Measurements from ENCODE around the gene EIF4EBP2.
A peak's percentile ranks its signal among the peaks of the same experiment; 100 is the strongest.

Gene EIF4EBP2, protein sequence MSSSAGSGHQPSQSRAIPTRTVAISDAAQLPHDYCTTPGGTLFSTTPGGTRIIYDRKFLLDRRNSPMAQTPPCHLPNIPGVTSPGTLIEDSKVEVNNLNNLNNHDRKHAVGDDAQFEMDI

DNA sequence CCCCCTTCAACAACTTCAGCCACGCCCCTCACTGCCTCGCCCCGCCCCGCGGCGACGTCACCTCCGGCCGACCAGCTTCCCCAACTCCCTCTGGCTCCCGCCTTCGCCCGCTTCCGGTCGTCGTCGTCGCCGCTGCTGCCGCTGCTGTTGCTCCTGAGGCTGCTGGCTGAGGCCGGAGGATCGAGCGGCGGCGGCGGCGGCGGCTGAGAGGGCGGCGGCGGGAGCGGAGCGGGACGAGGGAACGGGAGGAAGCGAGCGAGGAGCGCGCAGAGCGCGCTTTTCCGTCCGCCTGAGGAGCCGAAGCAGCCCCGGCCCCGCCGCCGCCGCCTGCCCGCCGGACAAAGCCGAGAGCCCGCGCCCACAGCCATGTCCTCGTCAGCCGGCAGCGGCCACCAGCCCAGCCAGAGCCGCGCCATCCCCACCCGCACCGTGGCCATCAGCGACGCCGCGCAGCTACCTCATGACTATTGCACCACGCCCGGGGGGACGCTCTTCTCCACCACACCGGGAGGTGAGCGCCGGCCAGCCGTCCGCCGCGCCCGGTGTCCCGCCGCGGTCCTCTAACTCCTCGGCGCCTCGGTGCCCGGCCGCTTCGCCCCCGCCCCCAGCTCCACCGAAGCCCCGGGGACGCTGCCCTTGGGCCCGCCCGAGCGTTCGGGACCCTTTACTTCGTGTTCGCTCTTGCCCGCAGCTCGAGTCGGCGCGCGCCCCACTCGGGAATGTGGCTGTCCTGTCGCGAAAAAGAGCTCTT, at the start of gene EIF4EBP2:
Gene EIF4EBP2 (plus strand): TSS at position 110 of the 751 bp plus-strand sequence. CDS start 257 bp downstream, at position 367.
- TF ChIP-seq, protein P1, sequence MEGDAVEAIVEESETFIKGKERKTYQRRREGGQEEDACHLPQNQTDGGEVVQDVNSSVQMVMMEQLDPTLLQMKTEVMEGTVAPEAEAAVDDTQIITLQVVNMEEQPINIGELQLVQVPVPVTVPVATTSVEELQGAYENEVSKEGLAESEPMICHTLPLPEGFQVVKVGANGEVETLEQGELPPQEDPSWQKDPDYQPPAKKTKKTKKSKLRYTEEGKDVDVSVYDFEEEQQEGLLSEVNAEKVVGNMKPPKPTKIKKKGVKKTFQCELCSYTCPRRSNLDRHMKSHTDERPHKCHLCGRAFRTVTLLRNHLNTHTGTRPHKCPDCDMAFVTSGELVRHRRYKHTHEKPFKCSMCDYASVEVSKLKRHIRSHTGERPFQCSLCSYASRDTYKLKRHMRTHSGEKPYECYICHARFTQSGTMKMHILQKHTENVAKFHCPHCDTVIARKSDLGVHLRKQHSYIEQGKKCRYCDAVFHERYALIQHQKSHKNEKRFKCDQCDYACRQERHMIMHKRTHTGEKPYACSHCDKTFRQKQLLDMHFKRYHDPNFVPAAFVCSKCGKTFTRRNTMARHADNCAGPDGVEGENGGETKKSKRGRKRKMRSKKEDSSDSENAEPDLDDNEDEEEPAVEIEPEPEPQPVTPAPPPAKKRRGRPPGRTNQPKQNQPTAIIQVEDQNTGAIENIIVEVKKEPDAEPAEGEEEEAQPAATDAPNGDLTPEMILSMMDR (IDR thresholded peaks at IDR 0.05; ENCODE audit: low read depth, low read length, missing control alignments) = no peak
- DNase-seq (ENCODE audit: low read depth) = peak; percentile 78
- H3K4me3 ChIP-seq (ENCODE audit: low read depth, low read length) = peak within 1 kb of the TSS; percentile 84

DNA sequence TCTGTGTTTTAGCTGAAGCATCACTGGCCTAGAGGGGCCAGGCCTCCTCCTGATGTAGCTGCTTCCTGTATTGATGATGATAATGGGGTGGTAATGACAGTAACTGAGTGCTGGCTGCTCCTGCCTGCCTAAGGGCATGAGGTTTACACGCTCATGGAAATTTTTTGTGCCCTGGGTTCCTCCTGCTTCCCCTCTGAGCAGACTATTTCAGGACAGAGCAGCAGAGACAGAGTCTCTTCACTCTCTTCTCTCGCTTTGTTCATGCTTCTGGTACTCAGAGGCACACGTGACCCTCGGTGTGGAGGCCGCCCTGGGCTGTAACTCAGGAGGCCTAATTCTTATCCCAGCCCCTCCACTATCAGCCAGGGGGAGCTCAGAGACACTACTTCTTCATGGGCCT, 49.4 kb upstream of the EIF4EBP2 start:
- no peak for DNase-seq (ENCODE audit: low read depth)
- TF ChIP-seq, protein P1 (IDR thresholded peaks at IDR 0.05; ENCODE audit: low read depth, low read length, missing control alignments) = no peak
- H3K4me3 ChIP-seq (ENCODE audit: low read depth, low read length) = no peak overlapping the region; the same call in 1 of the 2 replicates

DNA sequence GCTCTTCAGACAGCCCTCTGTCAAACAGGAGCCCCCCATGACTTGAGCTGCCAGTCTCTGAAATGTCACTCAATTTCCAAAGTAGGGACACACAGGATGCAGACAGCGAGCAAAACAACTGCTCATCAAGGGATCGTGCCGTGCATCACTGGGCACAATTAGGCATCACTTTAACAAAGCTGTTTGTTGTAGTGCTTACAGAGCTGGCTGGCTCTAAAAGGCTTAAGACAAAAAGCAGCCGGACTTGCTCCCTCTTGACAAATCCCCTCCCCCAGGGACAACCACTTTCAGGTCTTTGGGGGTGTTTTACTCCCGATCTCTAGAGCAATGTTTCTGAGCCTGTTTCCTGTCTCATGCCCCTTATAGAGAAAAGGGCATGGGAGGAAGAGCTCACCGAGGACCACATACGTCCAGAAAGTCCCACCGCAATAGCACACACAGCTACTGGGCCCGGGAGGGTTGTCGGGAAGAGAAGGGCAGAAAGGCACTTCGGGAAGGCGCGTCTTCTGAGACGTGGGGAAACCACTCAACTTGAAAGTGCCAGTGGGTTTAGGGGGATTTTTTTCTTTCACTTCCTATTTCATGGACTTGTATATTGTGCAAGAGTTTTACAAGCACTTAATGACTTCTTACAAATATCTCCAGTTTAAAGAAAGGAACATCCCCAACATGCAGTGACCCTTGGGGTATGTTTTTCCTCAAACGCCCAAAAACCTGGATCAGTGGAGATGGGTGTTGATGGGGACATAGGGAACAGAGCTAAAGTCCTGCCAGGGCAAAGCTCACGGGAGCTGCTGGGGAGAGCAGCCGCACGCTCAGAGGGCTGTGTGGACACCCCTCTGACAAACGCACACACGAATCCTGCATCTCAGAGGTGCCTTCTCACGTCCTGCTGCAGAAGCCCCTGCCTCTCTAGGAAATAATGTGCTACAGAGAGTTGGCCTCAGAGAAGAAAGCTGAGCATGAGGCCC, 48.6 kb upstream of the EIF4EBP2 start:
- TF ChIP-seq, protein P1 (IDR thresholded peaks at IDR 0.05; ENCODE audit: low read depth, low read length, missing control alignments) = no peak
- H3K4me3 ChIP-seq (ENCODE audit: low read depth, low read length) = peak overlapping the region; percentile 42
- peak; percentile 82 for DNase-seq (ENCODE audit: low read depth)

DNA sequence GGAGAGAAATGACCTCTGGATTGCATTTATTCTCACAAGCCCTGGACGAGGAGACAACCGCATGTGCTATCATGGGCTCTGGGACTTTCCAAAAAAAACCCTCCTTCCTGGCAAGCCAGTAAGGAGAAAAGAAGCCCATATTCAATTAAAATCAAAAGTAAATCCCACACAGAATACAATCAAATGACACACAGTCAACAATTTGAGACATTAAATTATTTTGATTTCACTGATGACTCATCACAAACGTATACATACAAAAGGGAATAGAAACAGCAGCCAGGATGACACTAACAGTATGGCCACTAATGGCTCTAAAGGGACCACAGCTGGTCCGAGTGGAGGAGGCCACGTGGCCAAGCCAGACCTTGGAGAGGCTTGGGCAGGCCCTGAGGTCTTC, 46.4 kb upstream of the EIF4EBP2 start:
- TF ChIP-seq, protein P1 (IDR thresholded peaks at IDR 0.05; ENCODE audit: low read depth, low read length, missing control alignments) = no peak
- no peak for DNase-seq (ENCODE audit: low read depth)
- H3K4me3 ChIP-seq (ENCODE audit: low read depth, low read length) = no peak overlapping the region

DNA sequence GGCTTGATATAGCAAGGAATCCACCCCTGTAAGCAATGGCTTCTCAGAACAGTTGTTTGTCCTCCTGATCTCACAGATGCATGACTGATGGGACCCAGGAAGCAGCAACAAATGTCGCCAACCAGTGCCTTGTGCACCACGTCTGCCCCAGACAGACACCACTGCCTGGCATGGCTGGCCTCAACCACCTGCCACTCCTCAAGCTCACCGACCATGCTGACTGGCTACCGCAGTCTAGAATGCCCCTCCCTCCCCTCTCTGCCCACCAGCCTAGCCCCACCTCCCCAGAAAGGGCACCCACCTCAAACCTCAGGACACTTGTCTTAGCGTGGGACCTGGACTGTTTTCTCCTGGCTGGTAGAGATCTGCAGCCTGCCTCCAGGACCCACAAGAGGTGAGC, 45.5 kb upstream of the EIF4EBP2 start:
- no peak overlapping the region for H3K4me3 ChIP-seq (ENCODE audit: low read depth, low read length)
- DNase-seq (ENCODE audit: low read depth) = no peak
- TF ChIP-seq, protein P1 (IDR thresholded peaks at IDR 0.05; ENCODE audit: low read depth, low read length, missing control alignments) = no peak

DNA sequence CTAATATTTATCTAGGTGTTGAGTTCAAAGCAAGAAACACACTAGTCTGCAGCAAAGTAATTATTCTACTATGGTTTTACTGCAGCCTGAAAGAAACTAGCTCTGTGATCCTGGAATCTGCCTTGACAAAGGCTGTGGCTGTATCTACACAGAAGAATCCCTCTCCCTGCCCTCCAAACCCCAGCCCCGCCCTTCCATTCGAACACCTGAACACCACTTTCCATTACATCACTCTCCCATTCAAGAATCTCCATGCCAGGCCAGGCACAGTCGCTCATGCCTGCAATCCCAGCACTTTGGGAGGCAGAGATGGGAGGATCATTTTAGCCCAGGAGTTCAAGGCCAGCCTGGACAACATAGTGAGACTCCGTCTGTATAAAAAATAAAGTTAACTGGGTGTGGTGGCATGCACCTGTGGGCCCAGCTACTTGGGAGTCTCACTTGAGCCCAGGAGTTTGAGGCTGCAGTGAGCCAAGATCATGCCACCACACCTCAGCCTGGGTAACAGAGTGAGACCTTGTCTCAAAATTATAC, 44.9 kb upstream of the EIF4EBP2 start:
- DNase-seq (ENCODE audit: low read depth) = no peak
- no peak overlapping the region for H3K4me3 ChIP-seq (ENCODE audit: low read depth, low read length)
- TF ChIP-seq, protein P1 (IDR thresholded peaks at IDR 0.05; ENCODE audit: low read depth, low read length, missing control alignments) = no peak
